Regular cardiac myocyte (primary cell): Measurements from ENCODE around the gene FAM177A1. TPM values are rescaled to one million over a fixed set of nuclear protein-coding genes. Genes with fewer than 3 reads are reported as not detected.

Experiments
- total RNA-seq: library from RNA; depleted of rRNA; stranded (reverse); fragments of >200 nt; gene quantifications from 2 replicates; pipeline ENCODE4 v1.2.3, GENCODE V29; 2014

FAM177A1 gene
- 59.8 and 61.2 TPM in 2 replicates for total RNA-seq

GRCh38 chr14:35046048-35046750 is at the start of gene FAM177A1:
Gene FAM177A1 (plus strand): TSS chr14:35046272. CDS start chr14:35046464, 192 bp downstream.

GRCh38 chr14:35121887-35122695 is 76.0 kb downstream of the FAM177A1 start, which contains the start of the genes PPP2R3C and PRORP:
Gene PPP2R3C (minus strand): TSS chr14:35121990. CDS start chr14:35121959, 31 bp downstream.
Gene PRORP (plus strand): TSS chr14:35122552. CDS start chr14:35123246, 694 bp downstream.

Other genes with a start within 250 kb of the FAM177A1 start
- 23.7 and 49.3 TPM in 2 replicates for gene BAZ1A, start 170.9 kb upstream of the FAM177A1 start, total RNA-seq
- gene SRP54, start 63.3 kb upstream of the FAM177A1 start, total RNA-seq = 111 and 112 TPM in 2 replicates
- 31.4 and 53.6 TPM in 2 replicates for gene PPP2R3C, start 75.7 kb downstream of the FAM177A1 start, total RNA-seq
- 24.7 and 29.9 TPM in 2 replicates for gene PRORP, start 76.3 kb downstream of the FAM177A1 start, total RNA-seq
- gene PSMA6, start 246.1 kb downstream of the FAM177A1 start, total RNA-seq = 234 and 314 TPM in 2 replicates